ENCODE results near the gene ZNF154.
A peak's percentile ranks its signal among the peaks of the same experiment; 100 is the strongest.

ZNF154 gene

GRCh38 chr19:57682226-57682766 lies 26.7 kb downstream of the ZNF154 start:
- TF ChIP-seq CTCF (IDR thresholded peaks at IDR 0.05; ENCODE audit: insufficient read depth, missing control alignments), result no peak
- DNase-seq (ENCODE audit: insufficient read length, low spot score) (no peak), FAIRE-seq (no peak)

- FAIRE-seq (no peak), DNase-seq (ENCODE audit: insufficient read length, low spot score) (no peak)
- TF ChIP-seq CTCF (IDR thresholded peaks at IDR 0.05; ENCODE audit: insufficient read depth, missing control alignments), result no peak
These were observed 33.1 kb downstream of the ZNF154 start for GRCh38 chr19:57675881-57676280.

- DNase-seq (ENCODE audit: insufficient read length, low spot score), result no peak
- no peak for FAIRE-seq
- TF ChIP-seq CTCF (IDR thresholded peaks at IDR 0.05; ENCODE audit: insufficient read depth, missing control alignments), result no peak
These were observed 36.5 kb downstream of the ZNF154 start for GRCh38 chr19:57672466-57672865.

- no peak for DNase-seq (ENCODE audit: insufficient read length, low spot score)
- FAIRE-seq, result peak; percentile 87
- TF ChIP-seq CTCF (IDR thresholded peaks at IDR 0.05; ENCODE audit: insufficient read depth, missing control alignments), result no peak
These were observed 37.7 kb downstream of the ZNF154 start for GRCh38 chr19:57671124-57671895.

GRCh38 chr19:57668635-57669034 lies 40.4 kb downstream of the ZNF154 start, which contains the start of gene ZSCAN4:
TSS of gene ZSCAN4 (plus strand) at chr19:57668935. CDS start at chr19:57676146, 7,211 bp downstream.
- DNase-seq (ENCODE audit: insufficient read length, low spot score) (no peak), FAIRE-seq (no peak)
- no peak for TF ChIP-seq CTCF (IDR thresholded peaks at IDR 0.05; ENCODE audit: insufficient read depth, missing control alignments)

- TF ChIP-seq CTCF (IDR thresholded peaks at IDR 0.05; ENCODE audit: insufficient read depth, missing control alignments), result no peak
- no peak for DNase-seq (ENCODE audit: insufficient read length, low spot score)
- FAIRE-seq, result no peak
These were observed 41.8 kb downstream of the ZNF154 start for GRCh38 chr19:57667228-57667627.

GRCh38 chr19:57665261-57665806 lies 43.7 kb downstream of the ZNF154 start:
- DNase-seq (ENCODE audit: insufficient read length, low spot score) (no peak), FAIRE-seq (no peak)
- TF ChIP-seq CTCF (IDR thresholded peaks at IDR 0.05; ENCODE audit: insufficient read depth, missing control alignments), result no peak

Measured in D721Med (cell line).